ENCODE data around the gene HFM1. TPM values are rescaled to one million over a fixed set of nuclear protein-coding genes. Genes with fewer than 3 reads are reported as not detected.

Gene HFM1
- total and polyA plus RNA-seq, 2 donors (not counting 3 experiments of a cell fraction or from before 2014, with no cell fraction given), result 0.11 TPM; not detected in 1

DNA sequence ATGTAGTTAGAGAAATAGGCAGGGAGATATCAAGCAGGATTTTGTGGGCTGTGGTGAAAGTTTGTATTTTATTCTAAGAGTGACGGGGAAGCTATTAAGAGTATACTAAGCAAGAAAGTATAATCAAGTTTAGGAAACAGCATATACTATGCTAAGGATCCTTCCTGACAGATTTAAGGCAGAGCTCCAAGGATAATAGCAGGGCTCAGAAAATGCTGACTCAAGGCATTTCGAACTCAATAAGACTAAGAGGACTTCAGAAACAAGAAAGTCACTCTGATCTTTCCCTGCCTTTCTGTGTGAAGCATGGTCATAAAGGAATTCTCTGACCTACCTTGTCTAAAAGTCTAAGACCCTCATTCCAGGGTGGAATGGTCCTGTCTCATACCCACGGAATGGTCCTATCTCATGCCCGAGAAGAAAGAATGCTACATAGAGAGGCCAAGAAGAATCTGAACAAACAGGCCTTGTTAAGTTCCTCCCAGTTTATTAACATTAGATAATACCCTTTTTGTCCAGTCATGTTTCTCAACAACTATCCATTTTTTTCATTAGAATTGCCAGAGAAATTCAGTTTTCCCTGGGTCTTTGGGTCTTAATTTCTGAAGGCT is 59.1 kb downstream of the HFM1 start:
- Histone ChIP-seq H3K79me2 (ENCODE audit: control insufficient read depth, insufficient read depth, low read length) (no peaks in the 10 kb centered on the region), H3K9me1 (replicated peaks; ENCODE audit: control insufficient read depth, extremely low read depth, insufficient read depth, low read length) (no peaks in the 10 kb centered on the region), H3K9me3 (replicated peaks; ENCODE audit: control insufficient read depth, insufficient read depth, low read length) (no peaks in the 10 kb centered on the region), H3K4me3 (replicated peaks in 1 of 3; ENCODE audit: insufficient read depth in 1 of 3, low read depth in 1 of 3, low read length in 3 of 3) (no peak overlapping the region), H2AFZ (ENCODE audit: low read depth, low read length) (no peak overlapping the region), H3K27ac (ENCODE audit: insufficient read depth, low read depth, low read length) (no peak overlapping the region), H3K36me3 (ENCODE audit: control insufficient read depth in 2 of 2, extremely low read depth in 1 of 2, insufficient read depth in 2 of 2, low read length in 2 of 2) (no peaks in the 10 kb centered on the region), H3K4me1 (ENCODE audit: control insufficient read depth, extremely low read depth, insufficient read depth, low read length) (no peaks in the 10 kb centered on the region), H3K27me3 (ENCODE audit: control insufficient read depth in 2 of 2, insufficient read depth in 2 of 2, low read length in 2 of 2) (no peaks in the 10 kb centered on the region), H3K4me2 (ENCODE audit: insufficient read depth, low read length) (no peak overlapping the region), H4K20me1 (replicated peaks; ENCODE audit: control insufficient read depth, extremely low read depth, insufficient read depth, low read length) (no peaks in the 10 kb centered on the region), H3K9ac (replicated peaks; ENCODE audit: extremely low read depth, insufficient read depth, low read length) (no peak overlapping the region)
- FAIRE-seq (no peak), DNase-seq (ENCODE audit: low read depth, low spot score) (no peak)
- dilution Hi-C loops (cut with MboI; ENCODE audit: extremely low pct_ligation_motif_present, low sequenced_read_pairs) (no loop called here), intact Hi-C loops (cut with micrococcal nuclease) (no loop called here)
- ChIA-PET CTCF (interaction anchor here (1.2 kb wide), 1 partner anchor 39 kb away, joined by 4 read pairs; no protein-coding TSS in a partner anchor), POLR2A (no interaction called here)
- TF ChIP-seq JUN (IDR thresholded peaks at IDR 0.05; ENCODE audit: borderline replicate concordance, insufficient read depth, insufficient read length, low read depth) (no peak), POLR2AphosphoS5 (IDR thresholded peaks at IDR 0.05; ENCODE audit: insufficient read depth, low read depth, low read length) (no peak), POLR2A (IDR thresholded peaks at IDR 0.05; ENCODE audit: low read depth, low read length) (no peak), GATA2 (IDR thresholded peaks at IDR 0.05; ENCODE audit: insufficient read depth, insufficient read length, low read depth, low read length) (no peak), FOS (IDR thresholded peaks at IDR 0.05; ENCODE audit: borderline replicate concordance, insufficient read depth, low read length) (no peak), EZH2 (IDR thresholded peaks at IDR 0.05; ENCODE audit: borderline replicate concordance, low read depth, low read length, severe bottlenecking) (no peak), MYC (IDR thresholded peaks at IDR 0.05; ENCODE audit: low read depth, low read length) (no peak)
- TF ChIP-seq, protein P1, sequence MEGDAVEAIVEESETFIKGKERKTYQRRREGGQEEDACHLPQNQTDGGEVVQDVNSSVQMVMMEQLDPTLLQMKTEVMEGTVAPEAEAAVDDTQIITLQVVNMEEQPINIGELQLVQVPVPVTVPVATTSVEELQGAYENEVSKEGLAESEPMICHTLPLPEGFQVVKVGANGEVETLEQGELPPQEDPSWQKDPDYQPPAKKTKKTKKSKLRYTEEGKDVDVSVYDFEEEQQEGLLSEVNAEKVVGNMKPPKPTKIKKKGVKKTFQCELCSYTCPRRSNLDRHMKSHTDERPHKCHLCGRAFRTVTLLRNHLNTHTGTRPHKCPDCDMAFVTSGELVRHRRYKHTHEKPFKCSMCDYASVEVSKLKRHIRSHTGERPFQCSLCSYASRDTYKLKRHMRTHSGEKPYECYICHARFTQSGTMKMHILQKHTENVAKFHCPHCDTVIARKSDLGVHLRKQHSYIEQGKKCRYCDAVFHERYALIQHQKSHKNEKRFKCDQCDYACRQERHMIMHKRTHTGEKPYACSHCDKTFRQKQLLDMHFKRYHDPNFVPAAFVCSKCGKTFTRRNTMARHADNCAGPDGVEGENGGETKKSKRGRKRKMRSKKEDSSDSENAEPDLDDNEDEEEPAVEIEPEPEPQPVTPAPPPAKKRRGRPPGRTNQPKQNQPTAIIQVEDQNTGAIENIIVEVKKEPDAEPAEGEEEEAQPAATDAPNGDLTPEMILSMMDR (IDR thresholded peaks at IDR 0.05; ENCODE audit: extremely low read depth in 1 of 2, insufficient read depth in 1 of 2, low read depth in 1 of 2, low read length in 2 of 2), result no peak
- TF ChIP-seq, protein P2, sequence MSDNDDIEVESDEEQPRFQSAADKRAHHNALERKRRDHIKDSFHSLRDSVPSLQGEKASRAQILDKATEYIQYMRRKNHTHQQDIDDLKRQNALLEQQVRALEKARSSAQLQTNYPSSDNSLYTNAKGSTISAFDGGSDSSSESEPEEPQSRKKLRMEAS (IDR thresholded peaks at IDR 0.05; ENCODE audit: insufficient read depth, insufficient read length), result no peak
- no TSS peak for BruUV-seq (replicated peaks)
